Tibial nerve (tissue), 4 donors: Measurements from ENCODE around the gene CEACAM7. TPM values are rescaled to one million over a fixed set of nuclear protein-coding genes. Genes with fewer than 3 reads are reported as not detected.

Source experiments
- DNase-seq, 2 donors: peaks; one replicate each; pipeline ENCODE4 v3.0.0-alpha.2; 2019; ENCODE audit warnings: low spot score in 2 of 2
- H3K27ac ChIP-seq, 4 donors: fragments of 200-600 bp; sonication (generic) in 3 of 4; one replicate each; pipeline ENCODE4 v1.5.1; 2017 to 2019; ENCODE audit warnings: mild to moderate bottlenecking in 1 of 4
- H3K27me3 ChIP-seq, 2 donors: fragments of 200-600 bp; sonication (generic) in 1 of 2; one replicate each; pipeline versions ENCODE4 v1.5.1 to v1.6.0; 2017 to 2019
- H3K36me3 ChIP-seq, 3 donors: fragments of 200-600 bp; sonication (generic); one replicate each; pipeline ENCODE4 v1.5.1; 2018 to 2019
- H3K4me1 ChIP-seq, 4 donors: fragments of 200-600 bp; sonication (generic) in 3 of 4; one replicate each; pipeline ENCODE4 v1.5.1; 2017 to 2019
- H3K4me3 ChIP-seq, 4 donors: fragments of 200-600 bp; sonication (generic) in 3 of 4; one replicate each; pipeline ENCODE4 v1.5.1; 2017 to 2019; ENCODE audit warnings: mild to moderate bottlenecking in 1 of 4, moderate library complexity in 1 of 4
- H3K9me3 ChIP-seq, 4 donors: fragments of 200-600 bp; sonication (generic) in 3 of 4; one replicate each; pipeline ENCODE4 v1.5.1; 2017 to 2019
- CTCF ChIP-seq, 5 experiments: fragments of 200-600 bp in 3 of 5; fragments of 450-650 bp in 2 of 5; sonication (generic) in 3 of 5; IDR thresholded peaks; one replicate each; pipeline ENCODE4 v1.5.1; 2016 to 2019; ENCODE audit warnings: antibody characterized with exemption in 5 of 5, mild to moderate bottlenecking in 3 of 5, moderate library complexity in 2 of 5
- EP300 ChIP-seq, 2 donors: sonication (generic); formaldehyde crosslinking; IDR thresholded peaks; one replicate each; pipeline ENCODE4 v1.6.1; 2017; ENCODE audit warnings: antibody characterized with exemption in 2 of 2, mild to moderate bottlenecking in 1 of 2
- POLR2A ChIP-seq, 2 donors: fragments of 450-650 bp; IDR thresholded peaks; one replicate each; pipeline ENCODE4 v1.6.1; 2017; ENCODE audit warnings: antibody characterized with exemption in 2 of 2, mild to moderate bottlenecking in 2 of 2, moderate library complexity in 2 of 2
- WGBS, 2 donors: methylation state at CpG; one replicate each; pipeline ENCODE4 v1.1.5; 2018; 5-methylcytosine and 5-hydroxymethylcytosine counted together
- total RNA-seq, 4 donors: library from RNA; depleted of rRNA; stranded (reverse); fragments of >200 nt; gene quantifications; one replicate each; pipeline ENCODE4 v1.1.0, GENCODE V29; 2016

The CEACAM7 gene
- total RNA-seq, 4 donors from 2014 or later: not detected

- H3K27me3 ChIP-seq: no peaks in the 10 kb centered on the region
- no peak for DNase-seq
Measured at GRCh38 chr19:41699968-41700323, 11.9 kb upstream of the CEACAM7 start.

GRCh38 chr19:41699231-41699967, 11.3 kb upstream of the CEACAM7 start:
- 67 to 69% methylated on average over 16 of the region's 17 CpGs for WGBS, 2 donors
- H3K27me3 ChIP-seq: no peaks in the 10 kb centered on the region
- no peaks in the 10 kb centered on the region for H3K4me1 ChIP-seq
- no peak overlapping the region for H3K27ac ChIP-seq
- no peak for DNase-seq
- no peak overlapping the region for H3K4me3 ChIP-seq
- H3K9me3 ChIP-seq: peaks cover 0 to 7% (median 0%) of the 10 kb centered on the region in 4 donors
- TF ChIP-seq POLR2A (IDR thresholded peaks at IDR 0.05) (no peak), CTCF (IDR thresholded peaks at IDR 0.05) (no peak), EP300 (IDR thresholded peaks at IDR 0.05) (no peak)
- H3K36me3 ChIP-seq: no peaks in the 10 kb centered on the region

More at GRCh38 chr19:41699968-41700323, 11.9 kb upstream of the CEACAM7 start:
- H3K27ac ChIP-seq: no peak overlapping the region
- no peak for TF ChIP-seq POLR2A (IDR thresholded peaks at IDR 0.05)
- no peak for TF ChIP-seq EP300 (IDR thresholded peaks at IDR 0.05)
- TF ChIP-seq CTCF (IDR thresholded peaks at IDR 0.05): no peak
- no peaks in the 10 kb centered on the region for H3K4me1 ChIP-seq
- no peaks in the 10 kb centered on the region for H3K36me3 ChIP-seq
- H3K9me3 ChIP-seq: peaks cover 0 to 3% (median 0%) of the 10 kb centered on the region in 4 donors
- no peak overlapping the region for H3K4me3 ChIP-seq
- 44 to 70% methylated on average over 2 of the region's 2 CpGs for WGBS, 2 donors

GRCh38 chr19:41698746-41699230, 10.7 kb upstream of the CEACAM7 start:
- Histone ChIP-seq H3K27ac (no peak overlapping the region), H3K27me3 (no peaks in the 10 kb centered on the region), H3K9me3 (peaks cover 0 to 13% (median 0%) of the 10 kb centered on the region in 4 donors), H3K36me3 (no peaks in the 10 kb centered on the region), H3K4me1 (no peaks in the 10 kb centered on the region), H3K4me3 (no peak overlapping the region)
- 44 to 67% methylated on average over 1 of the region's 1 CpG for WGBS, 2 donors
- DNase-seq: no peak
- TF ChIP-seq EP300 (IDR thresholded peaks at IDR 0.05): no peak
- TF ChIP-seq POLR2A (IDR thresholded peaks at IDR 0.05): no peak
- TF ChIP-seq CTCF (IDR thresholded peaks at IDR 0.05): no peak

- WGBS, 2 donors: 60 to 73% methylated on average over 7 to 9 of the region's 9 CpGs
Measured at GRCh38 chr19:41697198-41697855, 9.3 kb upstream of the CEACAM7 start.

More at GRCh38 chr19:41697198-41697855, 9.3 kb upstream of the CEACAM7 start:
- H3K27me3 ChIP-seq: no peaks in the 10 kb centered on the region
- TF ChIP-seq POLR2A (IDR thresholded peaks at IDR 0.05) (no peak), EP300 (IDR thresholded peaks at IDR 0.05) (no peak), CTCF (IDR thresholded peaks at IDR 0.05) (no peak)
- peaks cover 0 to 19% (median 0%) of the 10 kb centered on the region in 4 donors for H3K9me3 ChIP-seq
- no peak overlapping the region for H3K27ac ChIP-seq
- no peaks in the 10 kb centered on the region for H3K4me1 ChIP-seq
- no peak for DNase-seq
- no peak overlapping the region for H3K4me3 ChIP-seq
- H3K36me3 ChIP-seq: no peaks in the 10 kb centered on the region
